GM21447 (cell line): Measurements from ENCODE around the gene APBB3.
A peak's percentile ranks its signal among the peaks of the same experiment; 100 is the strongest.
"Not testable (repeated sequence)": the region's sequence is repeated elsewhere in the genome, so short reads cannot be mapped to it uniquely, and the experiment has no call there.

ENCODE experiments used
- ATAC-seq: cut with Tn5 transposase; IDR thresholded peaks from one replicate; pipeline ENCODE4 v1.9.1; 2021; ENCODE audit not compliant: unreplicated experiment

Gene APBB3, protein sequence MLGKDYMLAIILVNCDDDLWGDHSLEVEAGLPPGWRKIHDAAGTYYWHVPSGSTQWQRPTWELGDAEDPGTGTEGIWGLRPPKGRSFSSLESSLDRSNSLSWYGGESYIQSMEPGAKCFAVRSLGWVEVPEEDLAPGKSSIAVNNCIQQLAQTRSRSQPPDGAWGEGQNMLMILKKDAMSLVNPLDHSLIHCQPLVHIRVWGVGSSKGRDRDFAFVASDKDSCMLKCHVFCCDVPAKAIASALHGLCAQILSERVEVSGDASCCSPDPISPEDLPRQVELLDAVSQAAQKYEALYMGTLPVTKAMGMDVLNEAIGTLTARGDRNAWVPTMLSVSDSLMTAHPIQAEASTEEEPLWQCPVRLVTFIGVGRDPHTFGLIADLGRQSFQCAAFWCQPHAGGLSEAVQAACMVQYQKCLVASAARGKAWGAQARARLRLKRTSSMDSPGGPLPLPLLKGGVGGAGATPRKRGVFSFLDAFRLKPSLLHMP

DNA sequence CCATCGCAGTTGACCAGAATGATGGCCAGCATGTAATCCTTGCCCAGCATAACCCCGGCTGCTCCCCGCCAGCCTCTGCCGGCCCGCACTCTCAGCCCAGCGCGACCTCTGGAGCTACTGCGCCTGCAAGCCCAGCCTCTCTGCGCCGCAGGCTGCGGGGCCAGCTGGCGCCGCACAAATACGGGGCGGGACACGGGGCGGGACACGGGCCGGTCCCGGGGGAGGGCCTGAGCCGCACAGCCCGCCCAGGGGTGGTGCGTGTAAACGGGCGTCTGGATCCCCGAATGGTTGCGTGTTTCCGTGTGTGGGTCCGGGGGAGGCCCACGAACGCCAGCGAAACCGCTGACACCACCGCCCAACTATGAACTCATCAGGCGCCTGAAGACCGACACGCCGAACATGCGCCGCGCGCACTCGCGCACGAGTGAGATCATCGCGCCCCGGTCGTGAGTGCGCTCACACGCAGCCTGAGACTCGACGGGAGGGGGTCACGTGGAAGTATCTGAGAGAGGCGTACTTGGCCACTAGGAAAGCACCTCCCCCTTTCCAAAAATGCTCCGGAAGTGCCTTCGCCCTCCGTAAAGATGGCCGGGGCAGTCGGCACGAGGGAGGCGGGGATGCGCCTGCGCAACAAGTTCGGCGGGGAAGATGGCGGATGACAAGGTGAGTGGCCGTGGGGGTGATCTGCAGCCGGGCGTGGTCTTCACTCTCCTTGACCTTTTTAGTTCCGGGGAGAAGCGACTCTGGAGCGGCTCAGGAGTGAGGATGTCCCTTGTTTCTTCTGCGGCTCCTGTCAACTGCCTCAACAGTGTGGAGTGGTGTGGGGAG is at the start of gene APBB3, which contains the start of gene SLC35A4:
APBB3 (minus strand) TSS at position 403 of the 828 bp plus-strand sequence; CDS start at position 50, 353 bp downstream.
SLC35A4 (plus strand) TSS at position 633 of the 828 bp plus-strand sequence. CDS start 2,342 bp downstream, outside the sequence.
- peak; percentile 91 for ATAC-seq

DNA sequence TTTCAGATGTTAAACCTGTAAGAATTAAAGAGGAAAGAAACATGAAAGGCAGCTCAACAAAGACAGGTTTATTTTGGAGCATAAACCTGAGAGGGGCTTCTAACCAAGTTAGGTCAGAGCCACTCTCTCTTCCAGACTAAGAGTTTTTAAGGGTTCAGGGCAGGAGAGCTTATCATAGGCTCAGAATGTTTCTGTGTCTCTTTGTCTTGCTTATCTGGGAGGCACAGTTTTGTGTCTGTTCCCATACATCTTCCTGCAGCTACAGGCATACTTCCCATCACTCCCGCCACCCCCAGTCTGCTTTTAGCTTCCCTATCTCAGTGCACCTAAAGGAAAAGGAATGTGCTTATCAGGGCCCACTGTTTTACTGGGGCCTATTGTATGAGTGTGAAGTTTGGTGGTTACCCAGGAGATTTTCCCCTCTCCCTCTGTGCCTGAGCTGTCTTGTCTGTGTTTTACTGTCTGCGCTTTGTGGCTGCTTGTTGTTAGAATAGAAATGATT is 46.7 kb upstream of the APBB3 start:
- no peak for ATAC-seq

DNA sequence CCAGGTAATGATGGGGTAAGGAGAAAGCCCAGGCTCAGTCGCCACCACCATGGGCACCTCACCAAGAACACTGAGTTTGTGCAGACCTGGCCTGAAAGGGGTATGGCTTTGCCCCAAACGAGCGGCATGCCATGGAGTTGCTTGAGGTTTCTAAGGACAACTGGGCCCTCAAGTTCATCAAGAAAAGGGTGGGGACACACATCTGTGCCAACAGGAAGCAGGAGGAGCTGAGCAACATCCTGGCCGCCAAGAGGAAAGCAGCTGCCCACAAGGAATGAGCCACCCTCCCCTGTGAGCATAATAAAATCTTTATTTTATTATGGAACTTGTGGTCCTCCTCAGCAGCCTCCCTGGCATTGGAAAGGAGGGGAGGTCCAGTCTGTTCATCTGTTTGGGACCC is 44.7 kb upstream of the APBB3 start:
- no peak for ATAC-seq

DNA sequence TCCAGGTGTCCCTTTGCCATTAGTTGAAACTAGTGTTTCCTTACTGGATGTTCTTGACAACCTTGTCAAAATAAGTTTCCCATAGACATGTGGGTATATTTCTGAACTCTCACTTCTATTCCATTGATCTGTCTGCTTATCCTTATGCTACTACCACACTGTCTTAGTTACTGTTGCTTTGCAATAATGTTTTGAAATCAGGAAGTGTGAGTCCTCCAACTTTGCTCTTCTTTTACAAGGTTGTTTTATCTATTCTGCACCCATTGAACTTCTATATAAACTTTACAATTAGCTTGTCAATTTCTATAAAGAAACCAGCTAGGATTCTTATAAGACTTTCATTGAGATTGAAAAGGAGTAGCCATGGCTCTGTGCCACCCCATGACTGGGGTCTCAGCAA is 44.3 kb upstream of the APBB3 start:
- ATAC-seq: no peak

DNA sequence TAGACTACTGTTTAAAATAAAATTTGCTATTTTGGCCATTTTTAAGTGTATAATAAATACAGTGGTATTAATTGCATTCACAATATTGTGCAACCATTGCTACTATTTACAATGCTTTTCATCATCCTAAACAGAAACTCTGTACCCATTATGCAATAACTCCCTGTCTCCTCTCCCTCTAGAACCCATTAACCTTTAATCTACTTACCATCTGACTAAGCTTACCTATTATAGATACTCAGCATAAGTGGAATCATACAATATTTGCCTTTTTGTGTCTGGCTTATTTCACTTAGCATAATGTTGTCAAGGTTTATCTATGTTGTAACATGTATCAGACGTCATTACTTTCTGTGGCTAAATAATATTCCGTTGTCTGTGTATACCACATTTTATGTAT is 42.6 kb upstream of the APBB3 start:
- no peak for ATAC-seq

DNA sequence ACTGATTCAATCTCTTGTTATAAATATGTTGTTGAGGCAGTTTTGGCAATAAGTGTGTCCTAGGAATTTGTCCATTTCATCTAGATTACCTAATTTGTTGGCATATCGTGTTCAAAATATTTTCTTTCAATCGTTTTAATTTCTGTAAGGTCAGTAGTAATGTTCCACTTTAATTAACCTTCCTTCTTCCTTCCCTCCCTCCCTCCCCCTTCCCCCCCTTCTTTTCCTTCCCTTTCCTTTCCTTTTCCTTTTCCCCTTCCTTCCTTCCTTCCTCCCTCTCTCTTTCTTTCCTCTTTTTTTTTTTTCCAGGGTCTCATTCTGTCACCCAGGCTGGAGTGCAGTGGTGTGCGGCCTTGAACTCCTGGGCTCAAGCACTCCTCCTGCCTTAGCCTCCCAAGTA is 41.5 kb upstream of the APBB3 start:
- ATAC-seq: no peak

DNA sequence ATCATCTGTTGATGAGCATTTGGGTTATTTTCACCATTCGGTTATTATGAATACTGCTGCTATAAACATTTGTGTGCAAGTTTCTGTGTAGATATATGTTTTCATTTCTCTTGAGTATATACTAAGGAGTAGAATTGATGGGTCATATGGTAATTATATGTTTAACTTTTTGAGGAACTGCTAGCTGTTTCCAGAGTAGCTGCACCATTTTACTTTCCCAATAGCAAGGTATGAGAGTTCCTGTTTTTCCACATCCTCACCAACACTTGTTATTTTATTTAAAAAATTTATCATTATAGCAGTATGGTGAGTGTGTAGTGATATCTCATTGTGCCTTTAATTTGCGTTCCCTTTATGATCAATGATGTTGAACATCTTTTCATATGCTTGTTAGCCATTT is 39.3 kb upstream of the APBB3 start:
- ATAC-seq: no peak

DNA sequence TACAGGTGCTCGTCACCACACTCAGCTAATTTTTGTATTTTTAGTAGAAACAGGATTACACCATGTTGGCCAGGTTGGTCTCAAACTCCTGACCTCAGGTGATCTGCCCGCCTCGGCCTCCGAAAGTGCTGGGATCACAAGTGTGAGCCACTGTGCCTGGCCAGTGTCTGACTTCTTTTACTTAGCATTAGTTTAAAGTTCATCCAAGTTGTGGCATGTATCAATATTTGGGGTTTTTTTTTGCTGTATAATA is 39.0 kb upstream of the APBB3 start:
- not testable (repeated sequence) for ATAC-seq

DNA sequence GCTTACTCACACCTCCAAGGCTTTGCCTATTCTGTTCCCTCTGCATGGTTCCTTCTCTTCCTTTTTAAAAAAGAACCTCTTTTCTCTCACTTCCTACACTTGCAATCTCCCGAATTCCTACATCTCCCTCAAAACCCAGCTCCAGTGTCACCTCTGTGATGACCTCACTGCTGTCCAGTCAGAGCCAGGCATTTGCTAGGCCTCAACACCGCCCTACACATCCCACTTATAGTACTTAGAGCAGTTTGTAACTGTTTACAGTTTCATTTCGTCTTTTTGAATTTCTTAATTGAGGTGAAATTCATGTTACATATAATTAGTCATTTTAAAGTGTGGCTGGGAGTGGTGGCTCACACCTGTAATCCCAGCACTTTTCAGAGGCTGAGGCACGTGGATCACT is 37.7 kb upstream of the APBB3 start:
- no peak for ATAC-seq

DNA sequence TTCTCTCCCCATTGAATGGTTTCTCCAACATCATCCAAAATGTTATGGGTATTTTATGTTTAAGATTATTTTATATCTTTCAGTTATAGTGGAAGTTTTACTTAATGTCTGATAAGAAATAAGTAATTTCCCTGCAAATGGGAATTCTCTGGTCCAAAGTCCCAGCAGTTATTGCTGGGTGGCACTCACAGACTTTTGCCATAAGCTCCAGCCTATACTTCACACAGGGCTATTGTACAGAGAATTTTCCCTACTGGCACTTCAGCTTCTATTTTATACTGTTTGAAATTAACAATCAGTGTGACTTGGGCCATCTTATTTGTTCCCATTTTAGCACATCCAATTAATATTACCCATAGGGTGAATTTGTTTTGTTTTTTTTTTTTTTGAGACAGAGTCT is 35.7 kb upstream of the APBB3 start:
- no peak for ATAC-seq

DNA sequence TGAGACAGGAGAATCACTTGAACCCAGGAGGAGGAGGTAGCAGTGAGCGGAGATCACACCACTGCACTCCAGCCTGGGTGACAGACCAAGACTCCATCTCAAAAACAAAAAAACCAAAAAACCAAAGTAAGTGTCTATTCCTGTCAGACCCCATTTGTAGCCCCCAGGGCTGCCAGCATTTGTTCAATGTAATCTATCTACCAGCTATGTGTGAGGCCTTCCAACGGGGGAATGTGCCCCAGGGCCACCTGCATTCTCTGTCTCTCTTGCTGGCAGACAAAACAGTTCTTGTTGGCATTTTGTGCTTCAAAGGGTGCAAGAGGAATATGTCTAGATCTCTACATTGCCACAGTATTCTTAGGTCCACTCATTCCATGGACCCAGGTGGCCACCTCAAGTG is 34.4 kb upstream of the APBB3 start:
- no peak for ATAC-seq

DNA sequence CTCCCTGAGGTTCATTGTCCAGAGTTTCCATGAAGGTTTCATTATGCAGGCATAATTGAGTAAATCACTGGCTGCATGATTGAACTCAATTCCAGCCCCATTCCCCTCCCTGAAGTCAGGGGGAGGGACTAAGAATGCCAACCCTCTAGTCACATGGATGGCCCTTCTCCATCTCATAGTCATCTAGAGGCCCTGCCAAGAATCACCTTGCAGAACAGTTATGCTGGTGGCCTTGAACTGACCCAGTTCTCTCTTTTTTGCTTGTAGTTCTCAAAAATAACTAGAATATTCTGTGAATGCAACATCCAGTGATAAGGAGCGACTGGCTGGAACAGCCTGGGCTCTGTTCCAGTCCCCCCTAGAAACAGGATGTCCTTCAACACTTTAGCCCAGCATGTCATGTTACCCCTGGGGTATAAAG is 31.9 kb upstream of the APBB3 start:
- ATAC-seq: no peak

DNA sequence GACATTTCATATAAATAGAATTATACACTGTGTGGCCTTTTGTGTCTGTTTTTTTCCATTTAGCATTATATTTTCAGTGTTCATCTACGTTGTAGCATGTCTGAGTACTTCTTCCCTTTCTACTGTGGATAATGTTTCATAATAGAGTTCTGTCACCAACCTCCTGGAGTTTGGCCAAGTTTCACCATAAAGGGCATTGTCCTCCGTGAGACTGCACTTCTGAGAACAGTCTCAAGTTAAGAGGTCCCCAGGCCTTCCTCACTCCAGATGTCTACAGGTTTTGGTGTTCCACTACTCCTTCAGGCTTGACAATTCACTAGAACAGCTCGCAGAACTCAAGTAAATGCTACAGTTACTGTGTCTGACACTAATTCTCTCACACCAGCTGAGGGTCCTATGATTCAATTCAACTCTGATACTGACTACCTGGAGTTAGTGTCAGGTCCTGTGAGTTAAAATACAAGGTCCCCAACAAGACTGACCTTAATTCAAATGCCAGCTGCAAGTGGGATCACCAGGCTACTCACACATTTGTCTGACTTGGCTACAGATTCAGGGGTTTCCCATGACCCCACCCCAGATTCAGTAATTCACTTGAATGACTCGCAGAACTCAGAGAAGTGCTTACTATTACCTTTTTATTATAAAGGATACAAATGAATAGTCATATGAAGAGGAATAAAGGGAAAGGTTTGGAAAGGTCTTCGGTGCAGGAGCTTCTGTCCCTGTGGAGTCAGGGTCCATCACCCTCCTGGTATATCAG is 31.3 kb upstream of the APBB3 start:
- no peak for ATAC-seq

DNA sequence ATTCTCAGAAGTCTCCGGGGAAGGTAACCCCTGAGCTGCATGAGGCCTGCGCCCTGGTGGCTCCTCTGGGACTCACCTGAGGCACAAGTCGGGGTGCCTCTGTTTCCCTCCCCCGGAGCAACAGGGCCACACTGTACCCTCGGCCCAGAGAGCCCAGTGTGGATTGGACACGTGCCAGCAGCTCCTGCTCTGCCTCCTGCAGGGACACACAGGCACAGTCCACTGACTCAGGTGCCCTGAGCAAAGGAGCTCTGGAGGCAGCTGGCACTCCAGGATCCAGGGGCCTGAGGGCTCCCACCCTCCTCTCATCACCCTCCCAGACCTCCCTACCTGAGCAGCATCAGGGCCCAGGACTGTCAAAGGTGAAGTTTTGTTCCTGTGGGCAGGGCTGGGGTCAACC is 29.8 kb upstream of the APBB3 start:
- ATAC-seq: no peak

DNA sequence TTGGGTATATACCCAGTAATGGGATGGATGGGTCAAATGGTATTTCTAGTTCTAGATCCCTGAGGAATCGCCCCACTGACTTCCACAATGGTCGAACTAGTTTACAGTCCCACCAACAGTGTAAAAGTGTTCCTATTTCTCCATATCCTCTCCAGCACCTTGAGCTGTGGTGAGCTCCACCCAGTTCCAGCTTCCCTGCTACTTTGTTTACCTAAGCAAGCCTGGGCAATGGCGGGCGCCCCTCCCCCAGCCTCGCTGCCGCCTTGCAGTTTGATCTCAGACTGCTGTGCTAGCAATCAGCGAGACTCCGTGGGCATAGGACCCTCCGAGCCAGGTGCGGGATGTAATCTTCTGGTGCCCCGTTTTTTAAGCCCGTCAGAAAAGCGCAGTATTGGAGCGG is 28.7 kb upstream of the APBB3 start:
- ATAC-seq: not testable (repeated sequence)

DNA sequence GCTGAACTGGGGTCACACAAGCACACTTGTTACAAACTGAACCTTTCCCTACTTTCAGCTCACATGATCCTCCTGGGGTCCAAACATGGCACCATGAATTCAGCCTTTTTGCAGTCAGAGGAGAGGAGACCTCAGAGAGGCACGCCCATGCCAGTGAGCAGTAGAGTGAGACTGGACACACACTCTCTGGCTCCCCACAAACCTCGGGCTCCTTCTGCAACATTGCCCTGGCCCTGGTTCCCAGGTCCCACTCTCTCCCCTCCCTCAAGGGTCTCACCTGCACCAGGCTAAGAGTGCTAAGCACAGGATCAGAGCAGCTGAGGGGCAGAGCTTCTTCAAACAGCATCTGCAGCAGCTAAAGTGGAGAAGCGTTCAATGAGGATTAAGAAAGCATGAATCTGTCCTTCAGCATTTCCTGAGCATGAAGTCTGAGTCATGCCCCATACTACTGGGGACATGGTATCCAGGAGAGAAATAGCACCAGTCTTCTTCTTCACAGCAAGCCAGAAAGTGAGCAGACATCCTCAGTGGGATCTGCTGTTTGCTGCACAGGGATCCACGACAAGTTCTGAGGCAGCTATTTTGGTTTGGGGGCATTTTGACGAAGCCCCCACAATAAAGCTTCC is 27.5 kb upstream of the APBB3 start:
- no peak for ATAC-seq

DNA sequence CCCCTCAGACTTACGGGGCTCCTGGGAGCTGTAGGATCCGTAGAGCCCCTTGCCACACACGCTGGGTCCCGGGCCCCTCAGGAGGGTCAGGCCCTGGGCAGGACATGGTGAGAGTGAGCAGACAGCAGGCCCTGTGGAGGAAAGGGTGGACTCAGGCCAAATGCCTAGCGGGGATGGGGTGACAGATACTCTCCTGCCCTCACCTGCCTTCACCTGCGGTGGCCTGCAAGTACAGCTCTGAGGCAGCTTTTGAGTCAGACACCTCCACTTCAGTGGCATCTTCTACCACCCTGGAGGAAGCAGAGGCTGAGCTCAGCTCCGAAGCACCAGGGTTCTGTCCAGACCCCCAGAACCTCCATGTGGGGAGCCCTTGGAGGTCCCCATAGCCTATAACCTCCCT is 26.5 kb upstream of the APBB3 start:
- ATAC-seq: no peak

DNA sequence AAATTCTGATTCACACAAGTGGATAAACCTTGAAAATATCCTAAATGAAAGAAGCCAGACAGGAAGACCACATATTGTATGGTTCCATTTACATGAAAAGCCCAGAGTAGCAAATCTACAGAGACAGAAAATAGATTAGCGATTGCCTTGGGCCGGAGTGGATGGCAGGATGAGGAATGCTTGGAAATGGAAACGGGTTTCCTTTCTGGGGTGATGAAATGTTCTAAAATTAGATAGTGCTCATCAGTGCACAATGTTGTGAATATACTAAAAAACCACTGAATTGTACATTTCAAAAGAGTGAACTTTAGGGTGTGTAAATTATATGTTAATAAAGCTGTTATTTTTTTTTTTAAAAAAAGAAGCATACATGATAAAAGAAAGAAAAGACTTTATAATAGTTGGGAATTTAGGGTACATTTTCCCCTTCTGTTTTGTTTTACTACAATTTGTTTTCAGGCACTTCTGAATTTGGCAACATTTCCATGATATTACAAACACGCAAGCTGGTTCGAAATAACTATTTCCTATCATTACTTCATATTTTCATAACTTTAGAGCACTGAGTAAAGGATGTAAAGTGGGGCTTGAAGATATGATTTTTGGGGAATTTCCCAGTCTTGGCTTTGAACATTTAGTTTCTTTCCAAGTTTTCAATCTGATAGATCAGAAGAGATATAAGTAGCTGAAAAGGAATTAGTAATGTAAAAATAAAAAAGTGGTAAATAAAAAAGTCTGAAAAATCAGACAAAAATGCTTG is 24.1 kb upstream of the APBB3 start:
- ATAC-seq: no peak

DNA sequence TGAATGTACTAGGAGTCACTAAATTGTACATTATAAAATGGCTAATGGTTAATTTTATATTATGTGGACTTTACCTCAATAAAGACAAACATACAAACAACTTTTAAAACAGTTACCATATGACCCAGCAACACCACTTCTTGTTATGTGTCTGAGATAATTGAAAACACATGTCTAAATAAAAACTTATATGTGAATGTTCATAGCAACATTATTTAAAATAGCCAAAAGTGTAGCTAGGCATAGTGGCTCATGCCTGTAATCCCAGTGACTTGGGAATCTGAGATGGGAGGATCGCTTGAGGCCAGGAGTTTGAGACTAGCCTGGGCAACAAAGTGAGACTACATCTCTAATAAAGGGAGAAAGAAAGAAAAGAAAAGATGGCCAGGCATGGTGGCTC is 23.1 kb upstream of the APBB3 start:
- ATAC-seq: no peak

DNA sequence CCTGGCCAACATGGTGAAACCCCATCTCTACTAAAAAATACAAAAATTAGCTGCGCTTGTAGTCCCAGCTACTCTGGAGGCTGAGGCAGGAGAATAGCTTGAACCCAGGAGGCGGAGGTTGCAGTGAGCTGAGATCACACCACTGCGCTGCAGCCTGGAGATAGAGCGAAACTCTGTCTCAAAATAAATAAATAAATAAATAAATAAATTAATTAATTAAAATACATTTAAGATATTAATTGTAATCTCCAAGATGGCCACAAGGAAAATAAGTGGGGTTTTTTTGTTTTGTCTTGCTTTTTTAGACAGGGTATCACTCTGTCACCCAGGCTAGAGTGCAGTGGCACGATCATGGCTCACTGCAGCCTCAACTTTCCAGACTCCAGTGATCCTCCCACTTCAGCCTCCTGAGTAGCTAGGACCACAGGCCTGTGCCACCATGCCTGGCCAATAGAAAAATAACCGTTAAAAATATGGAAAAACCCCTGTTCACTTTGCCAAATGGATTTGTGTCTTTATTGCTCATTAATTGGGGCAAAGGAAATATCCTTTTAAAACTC is 14.9 kb upstream of the APBB3 start:
- ATAC-seq: not testable (repeated sequence)
